ENCODE data around the gene GOLPH3. TPM values are rescaled to one million over a fixed set of nuclear protein-coding genes. Genes with fewer than 3 reads are reported as not detected.
"Not testable (repeated sequence)": the region's sequence is repeated elsewhere in the genome, so short reads cannot be mapped to it uniquely, and the experiment has no call there.

The GOLPH3 gene
- 105 TPM for total RNA-seq (ENCODE audit: unreplicated experiment)
- long read RNA-seq, transcript GOLPH3-201 (4 exons, 2,721 nt), result major isoform, 30 of 35 reads
- long read RNA-seq, partial matches to known transcripts, result 0 of 35 reads
- long read RNA-seq, other reads (novel, unspliced or antisense), result 4 of 35 reads

GRCh38 chr5:32174011-32174870 lies at the start of gene GOLPH3:
Gene GOLPH3 (minus strand): TSS chr5:32174319. CDS start chr5:32174034, 285 bp downstream.
- TF ChIP-seq CTCF (IDR thresholded peaks at IDR 0.05; ENCODE audit: unreplicated experiment), result no peak
- peaks cover 41% of the 10 kb centered on the region for H3K4me1 Mint-ChIP-seq (ENCODE audit: unreplicated experiment)
- H3K4me3 Mint-ChIP-seq (ENCODE audit: unreplicated experiment), result peak within 1 kb of the TSS; percentile 99
- peaks cover 35% of the 10 kb centered on the region for H3K36me3 Mint-ChIP-seq (ENCODE audit: low read depth, unreplicated experiment)
- DNase-seq (ENCODE audit: low spot score), result peak; percentile 95
- H3K27me3 Mint-ChIP-seq (ENCODE audit: unreplicated experiment), result peaks cover 20% of the 10 kb centered on the region
- H3K27ac Mint-ChIP-seq (ENCODE audit: unreplicated experiment), result peak within 1 kb of the TSS; percentile 99
- no peaks in the 10 kb centered on the region for H3K9me3 Mint-ChIP-seq (ENCODE audit: unreplicated experiment)

- DNase-seq (ENCODE audit: low spot score), result no peak
- no peaks in the 10 kb centered on the region for H3K9me3 Mint-ChIP-seq (ENCODE audit: unreplicated experiment)
- H3K36me3 Mint-ChIP-seq (ENCODE audit: low read depth, unreplicated experiment), result peaks cover 6% of the 10 kb centered on the region
- no peak overlapping the region for H3K27ac Mint-ChIP-seq (ENCODE audit: unreplicated experiment)
- peaks cover 2% of the 10 kb centered on the region for H3K27me3 Mint-ChIP-seq (ENCODE audit: unreplicated experiment)
- TF ChIP-seq CTCF (IDR thresholded peaks at IDR 0.05; ENCODE audit: unreplicated experiment), result no peak
- no peaks in the 10 kb centered on the region for H3K4me1 Mint-ChIP-seq (ENCODE audit: unreplicated experiment)
- no peak overlapping the region for H3K4me3 Mint-ChIP-seq (ENCODE audit: unreplicated experiment)
Observed at GRCh38 chr5:32222723-32223470, 48.8 kb upstream of the GOLPH3 start.

GRCh38 chr5:32217886-32218396 lies 43.8 kb upstream of the GOLPH3 start:
- H3K27me3 Mint-ChIP-seq (ENCODE audit: unreplicated experiment), result peaks cover 2% of the 10 kb centered on the region
- no peaks in the 10 kb centered on the region for H3K36me3 Mint-ChIP-seq (ENCODE audit: low read depth, unreplicated experiment)
- no peak overlapping the region for H3K4me3 Mint-ChIP-seq (ENCODE audit: unreplicated experiment)
- H3K4me1 Mint-ChIP-seq (ENCODE audit: unreplicated experiment), result no peaks in the 10 kb centered on the region
- no peak for DNase-seq (ENCODE audit: low spot score)
- H3K27ac Mint-ChIP-seq (ENCODE audit: unreplicated experiment), result no peak overlapping the region
- no peak for TF ChIP-seq CTCF (IDR thresholded peaks at IDR 0.05; ENCODE audit: unreplicated experiment)
- H3K9me3 Mint-ChIP-seq (ENCODE audit: unreplicated experiment), result no peaks in the 10 kb centered on the region

- H3K36me3 Mint-ChIP-seq (ENCODE audit: low read depth, unreplicated experiment); H3K4me3 Mint-ChIP-seq (ENCODE audit: unreplicated experiment); H3K27ac Mint-ChIP-seq (ENCODE audit: unreplicated experiment); H3K4me1 Mint-ChIP-seq (ENCODE audit: unreplicated experiment); H3K27me3 Mint-ChIP-seq (ENCODE audit: unreplicated experiment); DNase-seq (ENCODE audit: low spot score); H3K9me3 Mint-ChIP-seq (ENCODE audit: unreplicated experiment): not testable (repeated sequence)
Observed at GRCh38 chr5:32214344-32214743, 40.2 kb upstream of the GOLPH3 start.

GRCh38 chr5:32210151-32210550 lies 36.0 kb upstream of the GOLPH3 start:
- Mint-ChIP-seq H3K9me3 (ENCODE audit: unreplicated experiment) (no peaks in the 10 kb centered on the region), H3K4me3 (ENCODE audit: unreplicated experiment) (no peak overlapping the region), H3K27me3 (ENCODE audit: unreplicated experiment) (peaks cover 7% of the 10 kb centered on the region), H3K36me3 (ENCODE audit: low read depth, unreplicated experiment) (no peaks in the 10 kb centered on the region), H3K27ac (ENCODE audit: unreplicated experiment) (peak overlapping the region; percentile 61), H3K4me1 (ENCODE audit: unreplicated experiment) (peaks cover 8% of the 10 kb centered on the region)
- no peak for DNase-seq (ENCODE audit: low spot score)
- no peak for TF ChIP-seq CTCF (IDR thresholded peaks at IDR 0.05; ENCODE audit: unreplicated experiment)

GRCh38 chr5:32208837-32209236 lies 34.7 kb upstream of the GOLPH3 start:
- H3K36me3 Mint-ChIP-seq (ENCODE audit: low read depth, unreplicated experiment); H3K27me3 Mint-ChIP-seq (ENCODE audit: unreplicated experiment); H3K9me3 Mint-ChIP-seq (ENCODE audit: unreplicated experiment); DNase-seq (ENCODE audit: low spot score); H3K27ac Mint-ChIP-seq (ENCODE audit: unreplicated experiment); H3K4me3 Mint-ChIP-seq (ENCODE audit: unreplicated experiment); H3K4me1 Mint-ChIP-seq (ENCODE audit: unreplicated experiment): not testable (repeated sequence)

All from endothelial cell (in vitro differentiated cells).